SIG-M5 treated with dmso at 0.1 percent for 504 hours (cell line): ENCODE data around the gene BIK.

Experiments
- DNase-seq: peaks from one replicate; lab custom pipeline; 2025; ENCODE audit not compliant: unreplicated experiment; lab: John Stamatoyannopoulos, UW

The BIK gene

DNA sequence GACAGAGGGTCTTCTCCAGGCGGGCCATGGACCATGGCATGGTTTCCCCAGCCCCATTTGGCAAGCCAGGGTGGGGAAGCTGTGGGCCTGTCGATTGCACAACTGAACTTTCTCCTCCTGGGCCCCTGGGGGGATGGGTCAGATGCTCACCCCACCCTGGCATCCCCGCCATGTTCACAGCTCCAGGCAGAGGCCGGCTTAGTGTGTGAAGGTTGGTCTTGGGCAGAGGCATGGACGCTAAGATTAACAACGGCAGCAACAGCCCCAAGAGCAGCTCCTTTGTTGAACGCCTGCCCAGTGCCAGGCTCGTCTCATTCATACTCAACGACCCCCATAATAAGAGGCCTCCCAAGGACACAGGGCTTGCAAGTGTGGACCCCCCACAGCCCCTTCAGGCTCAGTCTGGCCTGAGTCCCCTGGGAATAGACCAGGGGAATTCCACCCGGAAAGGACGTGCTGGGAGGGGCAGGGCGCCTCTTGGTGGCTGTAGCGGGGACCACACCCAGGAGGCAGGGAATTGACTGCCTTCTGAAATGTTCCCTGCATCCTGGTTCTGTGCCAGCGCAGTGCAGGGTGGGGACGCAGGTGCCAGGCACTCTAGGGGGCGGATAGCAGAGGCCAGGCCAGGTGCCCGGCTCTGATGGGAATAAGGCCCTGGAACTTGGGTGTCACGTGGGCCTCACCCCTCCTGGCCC lies 49.1 kb downstream of the BIK start:
- no peak for DNase-seq

DNA sequence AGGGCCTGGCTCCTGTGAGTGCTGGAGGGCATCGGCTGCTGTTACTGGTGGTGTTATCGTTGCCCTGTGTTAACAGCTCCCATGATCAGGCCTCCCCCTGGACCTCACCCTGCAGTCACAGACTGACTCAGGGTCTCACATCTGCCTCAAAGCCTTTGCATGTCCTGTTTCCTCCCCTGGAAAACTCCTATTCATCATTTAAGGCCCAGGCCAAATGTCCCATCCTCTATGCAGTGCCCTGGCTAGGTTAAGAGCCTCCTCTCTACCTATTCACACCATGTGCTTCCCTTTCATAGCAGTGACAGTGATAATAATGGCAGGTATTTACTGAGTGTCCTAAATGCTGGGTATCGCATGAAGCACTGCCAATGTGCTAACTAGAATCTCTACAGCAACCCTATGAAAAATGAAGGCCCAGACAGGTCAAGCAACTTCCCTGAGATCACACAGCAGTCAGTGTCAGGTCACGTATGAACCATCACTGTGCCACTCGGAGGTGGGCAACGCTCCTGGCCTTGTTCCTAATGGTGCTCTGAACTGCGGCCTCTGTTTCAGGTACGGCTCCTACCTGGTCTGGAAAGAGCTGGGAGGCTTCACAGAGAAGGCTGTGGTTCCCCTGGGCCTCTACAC lies 50.1 kb downstream of the BIK start:
- DNase-seq, result no peak

DNA sequence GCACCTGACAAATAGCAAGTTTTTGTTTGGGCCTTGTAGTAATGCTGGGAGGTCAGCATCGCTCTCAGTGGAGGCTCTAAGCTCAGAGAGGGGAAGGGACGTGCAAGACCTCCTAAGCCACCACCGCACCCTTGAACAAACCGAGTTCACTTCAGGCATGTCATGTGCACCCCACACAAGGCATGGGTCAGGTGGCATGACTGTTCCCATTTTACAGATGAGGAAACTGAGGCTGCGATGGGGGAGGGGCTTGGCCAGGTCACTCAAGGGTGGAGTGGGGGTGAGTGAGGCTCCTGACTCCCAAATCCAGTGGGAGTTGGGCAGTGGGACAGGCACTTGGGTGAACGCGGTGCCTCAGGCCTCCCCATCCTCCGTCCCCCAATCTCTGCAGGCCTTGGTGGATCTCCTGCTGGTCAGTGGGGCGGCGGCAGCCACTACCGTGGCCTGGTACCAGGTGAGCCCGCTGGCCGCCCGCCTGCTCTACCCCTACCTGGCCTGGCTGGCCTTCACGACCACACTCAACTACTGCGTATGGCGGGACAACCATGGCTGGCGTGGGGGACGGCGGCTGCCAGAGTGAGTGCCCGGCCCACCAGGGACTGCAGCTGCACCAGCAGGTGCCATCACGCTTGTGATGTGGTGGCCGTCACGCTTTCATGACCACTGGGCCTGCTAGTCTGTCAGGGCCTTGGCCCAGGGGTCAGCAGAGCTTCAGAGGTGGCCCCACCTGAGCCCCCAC lies 52.0 kb downstream of the BIK start:
- no peak for DNase-seq

DNA sequence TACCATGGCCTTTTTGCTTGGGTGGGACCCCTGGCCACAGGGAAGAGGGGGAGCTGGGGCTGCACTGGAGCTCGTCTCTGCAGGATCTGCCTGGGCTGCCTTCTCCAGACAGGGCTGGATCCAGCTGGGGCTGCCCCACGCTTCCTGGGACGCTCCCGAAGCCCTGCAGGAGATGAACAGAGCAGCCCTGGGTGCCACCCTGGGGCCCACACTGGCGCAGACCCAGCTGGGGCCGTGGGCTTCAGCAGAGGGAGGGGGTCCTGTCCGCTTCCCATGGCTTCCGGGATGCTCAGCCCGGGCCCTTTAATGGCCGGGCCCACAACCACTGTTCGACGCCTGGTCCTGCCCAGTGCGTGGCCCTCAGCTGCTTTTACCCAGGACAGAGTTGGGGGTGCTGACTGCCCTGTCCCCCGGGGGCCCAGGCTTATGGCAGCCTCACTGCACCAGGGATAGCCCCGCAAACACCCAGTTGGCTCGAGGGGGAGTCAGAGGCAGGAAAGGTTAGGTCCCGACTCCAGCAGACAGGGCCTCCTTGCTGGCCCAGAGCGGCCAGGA lies 52.8 kb downstream of the BIK start:
- no peak for DNase-seq

DNA sequence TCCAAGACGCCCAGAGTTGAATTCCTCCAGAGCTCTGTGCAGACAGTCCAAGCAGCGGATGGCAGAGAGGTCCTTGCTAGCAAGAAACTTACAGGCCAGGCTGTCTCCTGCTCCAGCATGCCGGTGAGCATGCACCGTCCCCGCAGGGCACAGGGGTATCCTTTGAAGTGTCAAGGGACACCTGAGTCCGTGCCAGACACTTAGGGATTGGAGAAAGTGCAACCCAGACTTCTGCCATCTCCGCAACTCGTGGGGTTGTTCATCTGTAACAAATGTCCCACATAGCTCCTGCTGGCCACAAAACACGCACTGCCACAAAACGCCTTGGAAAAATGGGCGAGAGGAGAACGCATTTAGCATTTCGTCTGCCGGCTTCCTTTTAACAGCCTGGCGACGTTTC lies 54.1 kb downstream of the BIK start:
- no peak for DNase-seq

DNA sequence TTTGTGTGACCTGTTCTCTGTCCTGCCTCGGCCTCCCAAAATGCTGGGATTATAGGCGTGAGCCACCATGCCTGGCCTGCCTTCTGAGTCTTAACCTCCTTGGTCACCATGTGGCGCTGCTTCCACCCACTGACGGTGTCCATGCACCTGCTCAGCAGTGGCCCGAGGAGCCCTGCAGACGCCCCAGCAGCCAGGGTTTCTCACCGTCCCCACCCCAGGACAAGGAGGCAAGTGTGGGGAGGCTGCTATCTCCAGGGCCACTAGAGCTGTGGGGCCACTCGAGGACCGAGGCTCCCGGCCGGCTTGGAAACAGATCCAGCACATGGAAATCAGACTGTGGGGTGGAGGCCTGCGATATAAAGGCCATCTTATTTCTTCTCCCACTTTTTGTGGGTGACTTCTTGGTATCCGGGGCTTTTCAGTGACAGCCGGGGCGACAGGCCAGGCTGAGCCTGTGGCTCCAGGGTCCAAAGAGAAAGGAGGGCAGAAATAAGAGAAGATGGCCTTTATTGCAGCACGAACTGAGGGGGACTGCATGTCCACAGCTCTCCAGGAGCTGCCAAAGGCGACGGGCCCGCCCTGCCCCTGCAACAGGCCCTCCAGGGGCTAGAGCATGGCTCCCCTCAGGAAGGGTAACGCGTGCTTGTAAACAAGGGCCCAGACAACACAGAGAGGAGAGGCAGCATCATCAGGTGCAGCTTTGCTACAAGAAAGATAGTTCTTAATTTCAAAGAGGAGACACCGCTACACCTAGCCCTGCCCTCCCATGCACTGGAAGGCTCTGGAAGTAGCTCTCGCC lies 55.8 kb downstream of the BIK start:
- no peak for DNase-seq

DNA sequence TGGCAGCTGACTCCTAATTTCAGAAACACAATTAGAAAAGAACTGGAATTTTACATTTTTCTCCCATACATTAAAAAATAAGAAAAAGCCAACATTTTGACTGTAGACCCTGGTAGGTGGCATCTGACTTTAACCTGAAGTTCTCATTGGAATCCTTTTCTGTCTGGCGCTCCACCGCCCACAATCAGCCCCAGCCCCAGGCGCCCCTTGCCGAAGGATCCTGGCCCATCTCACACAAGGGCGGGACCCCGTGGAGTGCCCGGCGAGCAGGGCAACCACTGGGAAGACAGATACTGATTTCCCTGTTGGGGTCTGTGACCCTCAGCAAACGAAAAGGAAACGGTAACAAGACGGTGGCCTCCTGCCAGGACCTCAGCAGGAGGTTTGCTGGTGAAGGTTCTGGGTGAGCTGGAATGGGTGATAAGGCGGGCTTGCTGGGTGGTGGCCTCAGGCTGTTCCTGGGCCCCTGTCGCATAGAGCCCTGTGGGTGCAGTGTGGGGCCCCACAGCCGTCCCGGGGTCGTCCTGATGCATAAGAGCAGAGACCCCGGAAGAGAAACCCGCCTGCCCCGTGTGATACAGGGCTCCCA lies 56.5 kb downstream of the BIK start:
- no peak for DNase-seq

DNA sequence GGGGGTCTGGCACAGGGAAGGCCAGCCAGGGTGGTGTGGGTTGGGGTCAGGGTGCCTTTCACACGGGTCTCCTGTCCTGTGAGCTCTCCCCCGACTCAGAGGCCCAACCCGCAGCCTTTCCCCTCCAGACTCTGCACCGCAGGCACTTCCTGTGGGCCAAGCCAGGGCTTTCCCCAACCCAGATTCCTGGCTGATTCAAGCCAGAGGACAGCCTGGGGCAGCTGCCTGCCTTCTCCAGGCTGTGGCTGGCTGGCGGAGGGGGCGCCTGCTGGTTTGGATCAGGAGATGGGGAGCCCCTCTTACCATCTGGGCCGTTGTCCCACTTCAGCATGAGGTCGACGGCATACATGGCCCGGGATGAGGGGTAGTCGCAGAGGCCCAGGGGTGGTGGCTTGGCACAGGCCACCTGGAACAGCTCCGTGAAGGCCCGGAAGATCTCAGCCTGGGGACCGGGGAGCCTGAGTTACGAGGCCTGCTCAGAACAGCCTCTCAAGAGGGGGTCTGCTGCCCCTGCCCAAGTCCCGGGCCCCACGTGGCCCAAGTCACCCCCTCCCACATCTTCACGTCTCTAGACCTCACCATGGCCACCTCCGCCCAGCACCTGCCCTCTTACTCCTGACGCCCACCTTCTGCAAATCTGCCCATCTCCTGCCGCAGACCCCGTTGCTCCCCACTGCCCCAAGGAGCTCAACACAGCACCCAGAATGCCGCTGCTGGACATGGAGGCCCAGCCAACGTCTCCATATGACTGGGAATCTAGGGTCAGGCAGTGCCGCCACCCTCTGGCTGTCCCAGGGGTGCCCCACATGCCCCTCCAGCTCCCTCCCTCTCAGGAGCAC lies 58.1 kb downstream of the BIK start:
- DNase-seq, result no peak

DNA sequence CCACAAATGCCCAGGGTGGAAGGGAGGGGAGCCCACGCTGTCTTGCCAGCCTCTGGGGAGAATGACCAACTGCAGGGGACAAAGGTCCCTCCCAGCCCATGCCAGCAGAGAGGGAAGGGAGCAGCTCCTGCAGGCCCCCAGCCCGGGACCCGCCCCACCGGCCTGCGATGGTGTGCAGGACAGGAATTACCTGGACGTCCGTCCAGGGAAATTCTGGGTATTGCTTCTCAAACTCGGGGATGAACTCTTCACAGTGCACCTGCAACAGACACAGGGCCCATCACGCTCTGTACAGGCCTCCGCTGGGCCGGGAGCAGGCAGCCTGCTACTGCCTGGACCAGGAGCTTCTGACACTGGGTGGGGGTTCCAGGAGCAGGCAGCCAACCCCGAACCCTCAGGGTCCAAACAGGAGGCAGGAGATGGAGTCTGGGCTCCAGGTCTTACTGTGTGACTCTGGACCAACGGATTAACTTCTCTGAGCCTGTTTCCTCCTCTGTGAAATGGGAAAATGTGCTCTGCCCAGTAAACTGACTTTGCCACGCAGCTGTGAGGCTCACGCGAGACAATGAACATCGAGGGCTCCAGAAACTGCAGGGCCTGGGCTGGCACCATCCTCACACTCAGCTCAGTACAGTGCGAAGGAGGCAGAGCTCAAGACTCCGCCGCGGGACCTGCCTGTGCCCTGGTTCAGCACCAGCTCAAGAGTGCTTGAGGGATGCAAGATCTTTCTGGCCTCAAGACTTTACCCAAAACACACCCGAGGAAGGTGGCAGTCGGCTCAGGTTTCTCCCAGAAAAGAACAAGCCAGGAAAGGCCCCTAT lies 59.0 kb downstream of the BIK start:
- no peak for DNase-seq

DNA sequence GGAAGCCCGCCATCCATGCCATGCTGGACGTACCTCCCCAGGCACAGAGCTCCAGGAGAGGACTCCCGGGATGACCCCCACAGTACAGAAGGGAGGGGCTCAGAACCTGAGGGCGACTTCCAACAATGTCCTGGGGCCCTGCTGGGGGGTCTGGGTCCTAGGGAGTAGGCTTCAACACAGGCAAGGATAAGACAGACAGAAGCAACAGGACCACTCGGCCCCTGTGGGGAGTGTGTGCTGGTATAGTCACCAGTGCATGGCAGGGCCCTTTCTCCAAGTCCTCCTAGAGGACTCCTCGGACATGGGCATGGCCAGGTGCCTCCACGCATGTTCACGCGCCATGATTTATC lies 59.6 kb downstream of the BIK start:
- no peak for DNase-seq

DNA sequence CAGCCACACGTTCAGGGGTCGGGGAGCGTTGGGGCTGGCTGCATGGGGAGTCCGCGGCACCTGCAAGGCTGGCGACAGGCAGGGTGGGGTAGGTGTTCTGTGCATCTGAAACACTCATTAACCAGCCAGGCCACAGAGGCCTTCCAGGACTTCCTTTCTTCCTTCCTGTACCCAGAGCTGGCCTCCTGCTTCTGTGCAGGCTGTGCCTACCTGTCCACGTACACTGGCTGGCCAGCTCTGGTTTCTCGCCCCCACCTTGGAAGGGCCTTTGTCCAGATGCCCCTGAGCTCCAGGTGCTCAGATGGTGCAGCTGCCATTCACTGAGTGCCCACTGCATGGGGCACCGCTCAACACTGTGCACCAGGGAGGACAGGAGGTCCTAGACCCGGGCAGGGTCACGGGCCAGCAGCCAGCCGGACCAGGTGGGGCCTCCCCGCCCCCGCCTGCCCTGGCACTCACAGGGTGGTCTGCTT lies 60.5 kb downstream of the BIK start:
- DNase-seq, result no peak

DNA sequence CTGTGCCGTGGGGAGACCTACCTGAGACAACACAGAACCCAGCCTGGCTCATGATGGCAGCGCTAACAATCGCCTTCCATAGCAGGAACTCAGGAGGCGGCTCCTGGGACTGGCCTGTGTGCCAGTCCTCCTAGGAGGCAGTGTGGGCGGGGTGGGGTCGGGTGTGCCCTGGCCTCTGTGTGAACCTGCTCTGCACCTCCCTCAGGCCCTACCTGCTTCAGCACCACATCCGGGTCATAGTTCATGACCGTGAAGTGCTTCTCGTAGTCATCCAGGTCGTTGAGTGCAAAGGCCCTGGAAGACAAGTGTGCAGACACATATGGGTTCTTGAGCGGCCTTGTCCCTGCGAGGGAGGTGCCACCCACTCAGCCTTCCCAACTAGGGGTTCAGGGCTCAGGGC lies 61.1 kb downstream of the BIK start:
- no peak for DNase-seq

DNA sequence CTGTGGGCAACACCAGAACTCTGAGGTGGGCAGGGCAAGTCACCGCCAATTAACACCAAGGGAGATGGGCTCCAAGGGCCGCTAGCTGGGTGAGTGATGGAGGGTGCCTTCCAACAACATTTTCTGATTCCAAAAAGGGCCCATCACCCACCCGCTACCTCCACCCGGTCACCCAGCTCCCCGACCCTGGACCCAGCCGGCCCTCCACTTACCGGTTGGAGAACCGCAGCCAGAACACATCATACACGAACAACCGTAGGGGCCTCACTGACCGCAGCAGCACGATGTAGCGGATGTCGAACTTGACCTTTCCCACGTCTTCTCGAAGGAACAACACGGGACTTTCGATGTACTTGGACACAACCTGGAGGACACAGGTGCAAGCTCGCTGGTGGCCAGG lies 61.6 kb downstream of the BIK start:
- no peak for DNase-seq

DNA sequence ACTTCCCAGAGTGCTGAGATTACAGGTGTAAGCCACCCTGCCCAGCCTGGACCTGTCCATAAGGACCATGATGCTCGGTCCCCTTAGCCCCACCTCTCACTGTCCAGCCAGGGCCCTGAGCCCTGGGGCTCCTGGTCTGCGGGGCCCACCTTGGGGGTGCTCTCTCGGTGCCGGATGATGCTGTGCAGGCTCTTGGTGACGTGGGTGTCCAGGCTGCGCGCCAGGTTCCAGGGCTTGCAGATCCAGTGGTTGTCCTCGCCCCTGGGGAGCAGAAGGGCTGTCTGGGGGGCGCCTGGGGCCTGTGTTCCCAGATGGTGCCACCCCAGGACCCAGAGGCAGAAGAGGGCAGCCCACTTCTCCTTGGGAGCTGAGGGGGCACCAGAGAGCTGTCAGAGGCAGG lies 63.0 kb downstream of the BIK start:
- DNase-seq, result no peak

DNA sequence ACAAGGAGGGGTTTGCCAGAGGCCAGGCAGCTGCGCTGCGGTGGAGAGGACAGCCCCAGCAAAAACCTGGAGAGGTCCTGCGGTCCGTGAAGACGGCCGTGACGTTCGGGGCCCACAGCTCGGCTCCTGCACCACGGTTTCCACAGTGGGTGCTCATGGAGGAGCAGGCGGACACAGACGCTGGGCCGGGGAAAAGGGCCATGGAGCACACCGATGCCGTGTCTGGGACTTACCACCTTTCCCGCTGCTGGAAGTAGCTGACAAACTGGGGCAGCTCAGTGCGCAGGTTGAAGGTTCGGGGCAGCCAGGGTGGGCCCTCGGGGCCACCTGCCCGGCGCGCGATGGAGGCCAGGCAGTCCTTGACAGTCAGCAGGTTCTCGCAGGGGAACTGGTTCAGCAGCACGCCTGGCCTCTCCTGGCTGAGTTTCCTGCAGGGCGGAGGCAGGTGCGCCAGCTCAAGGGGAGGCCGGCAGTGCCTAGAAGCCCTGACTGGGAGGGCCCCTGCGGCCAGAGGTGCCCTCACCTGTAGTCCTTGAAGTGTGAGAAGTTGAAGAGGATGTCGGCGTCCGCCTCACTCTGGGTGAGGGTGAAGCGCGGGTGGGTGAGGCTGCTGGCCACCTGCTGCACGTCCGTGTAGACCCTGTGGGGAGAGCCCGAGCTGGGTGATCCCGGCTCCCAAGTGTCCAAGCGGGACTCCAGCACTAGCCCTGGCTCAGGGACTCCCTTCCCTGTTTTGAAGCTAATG lies 63.6 kb downstream of the BIK start:
- DNase-seq, result no peak

DNA sequence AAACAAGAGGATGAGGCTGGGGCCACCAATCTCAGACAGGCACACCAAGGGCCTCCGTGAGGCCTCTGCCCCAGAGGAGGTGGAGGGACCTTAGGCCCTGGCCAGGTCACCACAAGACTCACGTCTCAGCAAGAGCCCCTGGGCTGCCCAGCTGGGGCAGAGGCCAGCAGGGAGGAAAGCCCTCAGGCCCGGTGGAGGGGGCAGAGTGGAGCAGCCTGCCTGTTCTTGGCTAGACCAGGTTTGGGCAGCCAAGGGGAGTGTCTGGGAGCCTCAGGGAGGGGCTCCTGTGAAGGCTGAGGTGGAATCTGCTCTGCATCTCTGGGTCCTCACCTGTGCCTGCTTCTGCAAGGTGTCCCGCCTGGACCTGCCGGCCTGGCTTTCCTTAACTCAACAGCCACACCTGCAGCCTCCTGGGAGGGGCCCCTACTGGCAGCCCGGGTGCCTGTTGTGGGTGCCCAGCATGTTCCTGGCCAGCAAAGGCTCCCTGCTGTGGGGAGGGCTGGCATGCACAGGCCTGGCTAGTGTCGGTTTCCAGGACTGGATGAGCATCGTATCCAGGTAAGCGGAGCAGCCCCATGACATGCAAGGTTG lies 64.5 kb downstream of the BIK start:
- DNase-seq, result no peak

DNA sequence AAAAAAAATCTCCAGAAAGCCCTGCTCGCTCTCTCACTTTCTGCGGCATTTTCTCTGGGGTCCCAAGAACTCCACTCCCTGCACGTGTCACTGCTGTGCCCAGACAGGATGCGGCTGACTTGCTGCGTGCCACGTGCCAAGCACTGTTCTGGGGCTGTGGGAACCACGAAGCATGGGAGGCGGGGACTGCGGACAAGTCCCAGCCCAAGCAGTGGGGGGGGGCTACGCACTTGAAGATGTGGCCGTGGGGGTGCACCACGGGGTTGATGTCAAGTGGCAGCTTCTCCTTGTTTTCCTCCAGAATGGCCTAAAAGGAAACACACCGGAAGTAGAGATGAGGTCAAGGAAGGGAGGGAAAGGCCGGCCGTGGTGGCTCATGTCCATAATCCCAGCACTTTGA lies 65.5 kb downstream of the BIK start:
- no peak for DNase-seq

DNA sequence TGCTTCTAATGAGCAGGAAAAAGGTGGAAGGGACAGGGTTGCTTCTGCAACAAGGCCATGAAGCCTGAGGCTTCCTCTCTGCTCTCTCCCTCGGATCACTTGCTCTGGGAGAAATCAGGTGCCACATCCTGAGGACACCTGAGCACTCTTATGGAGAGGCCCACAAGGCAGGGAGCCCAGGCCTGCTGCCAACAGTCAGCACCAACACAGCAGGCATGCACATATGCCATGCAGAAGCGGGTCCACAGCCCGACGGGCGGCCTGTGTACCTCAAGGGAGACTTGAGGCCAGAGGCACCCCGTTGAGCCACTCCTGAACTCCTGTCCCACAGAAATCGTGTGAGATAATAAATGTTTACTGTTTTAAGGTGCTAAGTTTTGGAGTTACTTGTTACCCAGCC lies 66.9 kb downstream of the BIK start:
- DNase-seq, result no peak
